Measurements from ENCODE around the gene RBPJL. TPM values are rescaled to one million over a fixed set of nuclear protein-coding genes. Genes with fewer than 3 reads are reported as not detected.

The RBPJL gene
- total RNA-seq, 2 experiments from 2014 or later: not detected

GRCh38 chr20:45316150-45317080 is 9.8 kb downstream of the RBPJL start:
- peaks cover 32% of the 10 kb centered on the region for H3K4me1 ChIP-seq (ENCODE audit: insufficient read depth, low read length, poor library complexity, severe bottlenecking)
- intact Hi-C loops (cut with micrococcal nuclease; ENCODE audit: unreplicated experiment): no loop called here
- H3K9me3 ChIP-seq (ENCODE audit: low read length): peaks cover 1% of the 10 kb centered on the region; the same call in 1 of the 2 replicates
- CTCF ChIA-PET (ENCODE audit: unreplicated experiment): no interaction called here
- no peaks in the 10 kb centered on the region for H3K79me2 ChIP-seq (ENCODE audit: insufficient read depth, low read depth, low read length)
- H3K9me2 ChIP-seq (ENCODE audit: insufficient read depth, low read length): no peaks in the 10 kb centered on the region
- no peaks in the 10 kb centered on the region for H3K36me3 ChIP-seq (ENCODE audit: insufficient read depth, low read length)
- no peak overlapping the region for H3K4me2 ChIP-seq (ENCODE audit: low read length)
- no peak overlapping the region for H2AFZ ChIP-seq (ENCODE audit: low read length)
- H4K20me1 ChIP-seq (ENCODE audit: insufficient read depth, low read length): no peaks in the 10 kb centered on the region
- no TSS peak for BruUV-seq (replicated peaks)
- no peak overlapping the region for H3K27ac ChIP-seq (ENCODE audit: low read depth, low read length, poor library complexity, severe bottlenecking)
- POLR2A ChIA-PET: interaction anchor here (0.9 kb wide), 1 partner anchor 123 kb away, joined by 4 read pairs; no protein-coding TSS in a partner anchor
- no peak overlapping the region for H3K4me3 ChIP-seq (ENCODE audit: low read depth, low read length, poor library complexity, severe bottlenecking)
- DNase-seq (ENCODE audit: low spot score): no peak
- TF ChIP-seq CTCF (conservative IDR thresholded peaks at IDR 0.05; ENCODE audit: low read length) (no peak), EZH2phosphoT487 (IDR thresholded peaks at IDR 0.05; ENCODE audit: borderline replicate concordance, low read depth, low read length) (no peak)

DNA sequence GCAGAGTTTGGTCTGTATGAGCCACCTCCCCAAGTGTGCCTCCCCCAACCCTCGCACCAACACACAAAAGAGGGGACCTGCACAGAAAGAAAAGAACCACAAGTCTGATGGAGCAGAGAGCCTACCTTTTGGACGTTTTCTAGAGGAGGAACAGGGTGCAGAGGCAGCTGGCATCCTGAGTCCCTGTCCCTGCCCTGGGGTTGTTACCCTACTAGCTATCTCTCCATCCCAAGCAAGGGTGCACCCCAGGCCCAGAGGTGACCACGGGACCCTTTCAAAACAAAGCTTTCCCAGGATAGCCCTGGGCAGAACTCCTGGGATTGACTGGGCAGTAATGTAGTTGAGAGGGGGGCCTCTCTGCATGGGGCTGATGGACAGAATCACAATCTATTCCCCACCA is 11.2 kb downstream of the RBPJL start:
- TF ChIP-seq EZH2phosphoT487 (IDR thresholded peaks at IDR 0.05; ENCODE audit: borderline replicate concordance, low read depth, low read length) (no peak), CTCF (conservative IDR thresholded peaks at IDR 0.05; ENCODE audit: low read length) (no peak)
- no TSS peak for BruUV-seq (replicated peaks)
- Histone ChIP-seq H3K9me2 (ENCODE audit: insufficient read depth, low read length) (no peaks in the 10 kb centered on the region), H3K79me2 (ENCODE audit: insufficient read depth, low read depth, low read length) (no peaks in the 10 kb centered on the region), H3K4me2 (ENCODE audit: low read length) (no peak overlapping the region), H3K36me3 (ENCODE audit: insufficient read depth, low read length) (no peaks in the 10 kb centered on the region), H3K9me3 (ENCODE audit: low read length) (peaks cover 5% of the 10 kb centered on the region; the same call in 1 of the 2 replicates), H2AFZ (ENCODE audit: low read length) (no peak overlapping the region), H4K20me1 (ENCODE audit: insufficient read depth, low read length) (no peaks in the 10 kb centered on the region), H3K4me3 (ENCODE audit: low read depth, low read length, poor library complexity, severe bottlenecking) (no peak overlapping the region), H3K4me1 (ENCODE audit: insufficient read depth, low read length, poor library complexity, severe bottlenecking) (peaks cover 40% of the 10 kb centered on the region), H3K27ac (ENCODE audit: low read depth, low read length, poor library complexity, severe bottlenecking) (no peak overlapping the region)
- CTCF ChIA-PET (ENCODE audit: unreplicated experiment): no interaction called here
- POLR2A ChIA-PET: interaction anchor here (0.8 kb wide), 1 partner anchor 214 kb away, joined by 3 read pairs; no protein-coding TSS in a partner anchor
- no peak for DNase-seq (ENCODE audit: low spot score)
- intact Hi-C loops (cut with micrococcal nuclease; ENCODE audit: unreplicated experiment): no loop called here

Measured in OCI-LY7 (cell line).